HepG2 (cell line): ENCODE results near the gene CCDC106.

ENCODE experiments used
- CEBPB ChIP-seq: IDR thresholded peaks from 2 replicates; pipeline ENCODE4 v1.6.1; 2011; ENCODE audit warnings: low read depth, low read length, improper control_type of control experiment, borderline replicate concordance
- ETV5 ChIP-seq: IDR thresholded peaks from 2 replicates; pipeline ENCODE4 v1.6.1; 2018; ENCODE audit warnings: missing biosample characterization, missing genetic modification reagents, inconsistent platforms, borderline replicate concordance
- KDM5B ChIP-seq: sonication (generic); formaldehyde crosslinking; IDR thresholded peaks from 2 replicates; pipeline ENCODE4 v1.4.0; 2020; ENCODE audit warnings: missing genetic modification reagents, mild to moderate bottlenecking, borderline replicate concordance
- MYC ChIP-seq: sonication (generic); formaldehyde crosslinking; IDR thresholded peaks from 2 replicates; pipeline ENCODE4 v1.9.0; 2021; ENCODE audit warnings: missing genetic modification reagents, borderline replicate concordance
- PAX8 ChIP-seq: sonication (generic); formaldehyde crosslinking; IDR thresholded peaks from 2 replicates; pipeline ENCODE4 v1.8.0; 2022; ENCODE audit warnings: mild to moderate bottlenecking, missing genetic modification reagents, borderline replicate concordance
- POLR2AphosphoS5 ChIP-seq: IDR thresholded peaks from 2 replicates; pipeline ENCODE4 v1.6.1; 2012; ENCODE audit warnings: low read depth, low read length
- RAD21 ChIP-seq: fragments of 450-650 bp; formaldehyde crosslinking; IDR thresholded peaks from 2 replicates; pipeline ENCODE4 v1.5.0; 2020; ENCODE audit warnings: mild to moderate bottlenecking
- SMARCC2 ChIP-seq: fragments of 450-650 bp; IDR thresholded peaks from 2 replicates; pipeline ENCODE4 v1.6.1; 2017; ENCODE audit warnings: antibody characterized with exemption, mild to moderate bottlenecking
- ZNF274 ChIP-seq: sonication (generic); formaldehyde crosslinking; IDR thresholded peaks from 2 replicates; pipeline ENCODE4 v1.5.1; 2020; ENCODE audit warnings: mild to moderate bottlenecking, missing genetic modification reagents
- ZNF333 ChIP-seq: sonication (generic); formaldehyde crosslinking; IDR thresholded peaks from 2 replicates; pipeline ENCODE4 v1.4.0; 2020; ENCODE audit warnings: mild to moderate bottlenecking, missing genetic modification reagents, borderline replicate concordance
- ZNF484 ChIP-seq: sonication (generic); formaldehyde crosslinking; IDR thresholded peaks from 2 replicates; pipeline ENCODE4 v1.5.1; 2020; ENCODE audit warnings: mild to moderate bottlenecking, low read depth, missing genetic modification reagents, borderline replicate concordance
- ZNF746 ChIP-seq: sonication (generic); formaldehyde crosslinking; IDR thresholded peaks from 2 replicates; pipeline ENCODE4 v1.8.0; 2022; ENCODE audit warnings: mild to moderate bottlenecking, missing genetic modification reagents
- ZSCAN29 ChIP-seq: sonication (generic); formaldehyde crosslinking; conservative IDR thresholded peaks from 2 replicates; pipeline ENCODE4 v1.4.0; 2020; ENCODE audit warnings: mild to moderate bottlenecking, missing genetic modification reagents
- TF ChIP-seq, protein P1 (sequence below), 2 experiments: sonication (generic) in 1 of 2; formaldehyde crosslinking in 1 of 2; IDR thresholded peaks; 2 replicates each; pipeline versions ENCODE4 v1.4.0 to v1.6.1; 2018 to 2020; ENCODE audit warnings: missing genetic modification reagents in 2 of 2, borderline replicate concordance in 1 of 2, low read depth in 1 of 2, mild to moderate bottlenecking in 1 of 2, missing biosample characterization in 1 of 2

DNA sequence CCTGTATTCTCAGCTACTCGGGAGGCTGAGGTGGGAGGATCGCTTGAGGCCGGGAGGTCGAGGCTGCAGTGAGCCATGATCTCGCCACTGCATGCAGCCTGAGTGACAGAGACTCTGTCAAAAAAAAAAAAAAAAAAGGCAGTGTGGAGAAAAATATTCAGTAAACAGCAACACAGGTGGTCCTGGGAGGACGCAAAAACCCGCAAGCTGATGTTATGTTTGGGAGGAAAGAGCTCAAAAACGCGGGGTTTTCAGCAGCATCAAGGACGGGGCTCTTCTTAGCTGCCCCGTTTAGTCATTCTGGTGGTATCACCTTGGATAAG is 23.0 kb upstream of the CCDC106 start:
- no peak for TF ChIP-seq ETV5
- TF ChIP-seq ZNF746, result no peak
- no peak for TF ChIP-seq ZSCAN29 (CRISPR knock-in tag)
- no peak for TF ChIP-seq KDM5B (CRISPR knock-in tag)
- TF ChIP-seq SMARCC2, result no peak
- no peak for TF ChIP-seq RAD21 (CRISPR knock-in tag)
- TF ChIP-seq ZNF484 (CRISPR knock-in tag), result no peak
- TF ChIP-seq, protein P1, sequence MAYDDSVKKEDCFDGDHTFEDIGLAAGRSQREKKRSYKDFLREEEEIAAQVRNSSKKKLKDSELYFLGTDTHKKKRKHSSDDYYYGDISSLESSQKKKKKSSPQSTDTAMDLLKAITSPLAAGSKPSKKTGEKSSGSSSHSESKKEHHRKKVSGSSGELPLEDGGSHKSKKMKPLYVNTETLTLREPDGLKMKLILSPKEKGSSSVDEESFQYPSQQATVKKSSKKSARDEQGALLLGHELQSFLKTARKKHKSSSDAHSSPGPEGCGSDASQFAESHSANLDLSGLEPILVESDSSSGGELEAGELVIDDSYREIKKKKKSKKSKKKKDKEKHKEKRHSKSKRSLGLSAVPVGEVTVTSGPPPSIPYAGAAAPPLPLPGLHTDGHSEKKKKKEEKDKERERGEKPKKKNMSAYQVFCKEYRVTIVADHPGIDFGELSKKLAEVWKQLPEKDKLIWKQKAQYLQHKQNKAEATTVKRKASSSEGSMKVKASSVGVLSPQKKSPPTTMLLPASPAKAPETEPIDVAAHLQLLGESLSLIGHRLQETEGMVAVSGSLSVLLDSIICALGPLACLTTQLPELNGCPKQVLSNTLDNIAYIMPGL (CRISPR knock-in tag; IDR thresholded peaks at IDR 0.05; ENCODE audit: borderline replicate concordance in 1 of 2, low read depth in 1 of 2), result no peak
- TF ChIP-seq ZNF274 (CRISPR knock-in tag), result no peak
- TF ChIP-seq CEBPB, result no peak
- TF ChIP-seq POLR2AphosphoS5, result no peak
- TF ChIP-seq MYC (CRISPR knock-in tag), result no peak
- no peak for TF ChIP-seq ZNF333 (CRISPR knock-in tag)
- no peak for TF ChIP-seq PAX8 (CRISPR knock-in tag)
